Glomerular endothelial cell (primary cell): ENCODE results near the gene ACSF2. TPM values are rescaled to one million over a fixed set of nuclear protein-coding genes. Genes with fewer than 3 reads are reported as not detected.
"Not testable (repeated sequence)": the region's sequence is repeated elsewhere in the genome, so short reads cannot be mapped to it uniquely, and the experiment has no call there.

ENCODE experiments used
- DNase-seq: peaks from one replicate; pipeline ENCODE4 v3.0.0-alpha.2; 2011; ENCODE audit warnings: low read depth, low spot score; ENCODE audit errors: extremely low read depth
- total RNA-seq: library from RNA; depleted of rRNA; stranded (reverse); fragments of >200 nt; gene quantifications from 2 replicates; pipeline ENCODE4 v1.2.3, GENCODE V29; 2015

The ACSF2 gene
- total RNA-seq: 32.6 and 37.2 TPM in 2 replicates

GRCh38 chr17:50425682-50426471 is at the start of gene ACSF2:
Gene ACSF2 (plus strand): TSS chr17:50426218. CDS start chr17:50426262, 44 bp downstream.
- DNase-seq: no peak

DNA sequence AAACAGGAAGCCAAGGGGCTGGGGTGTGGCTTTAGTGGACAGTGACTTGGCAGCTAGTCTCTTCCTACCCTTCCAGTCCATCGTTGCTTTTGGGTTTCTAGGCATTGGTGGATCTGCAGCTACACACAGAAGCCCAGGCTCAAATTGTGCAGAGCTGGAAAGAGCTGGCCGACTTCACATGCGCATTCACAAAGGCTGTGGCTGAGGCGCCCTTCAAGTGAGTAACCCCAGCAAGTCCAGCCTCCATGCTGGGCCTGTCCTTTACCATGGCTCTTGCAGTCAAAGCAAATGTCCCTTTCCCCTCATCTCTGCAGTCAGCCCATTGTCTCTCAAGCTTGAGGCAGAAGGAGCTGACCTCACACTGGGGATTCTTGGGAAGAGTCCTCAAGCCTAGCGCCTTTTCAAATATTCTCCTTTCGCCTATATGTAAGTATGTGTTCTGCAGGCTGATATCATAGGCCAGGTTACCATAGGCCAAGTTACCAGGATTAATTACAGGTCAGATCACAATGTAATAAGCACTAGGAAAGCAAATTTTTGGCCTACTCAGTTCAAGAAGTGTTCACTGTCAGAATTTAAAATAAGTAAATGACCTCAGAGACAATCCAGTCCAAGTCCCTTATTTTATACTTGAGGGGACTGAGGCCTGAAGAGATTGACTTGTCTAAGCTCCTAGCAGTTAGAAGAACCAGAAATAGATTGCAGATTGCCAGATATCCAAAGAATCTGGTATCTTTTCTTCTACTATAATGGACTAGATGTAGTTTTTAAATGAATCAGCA is 46.5 kb upstream of the ACSF2 start:
- no peak for DNase-seq

GRCh38 chr17:50380369-50381259 is 45.4 kb upstream of the ACSF2 start:
- DNase-seq: no peak

DNA sequence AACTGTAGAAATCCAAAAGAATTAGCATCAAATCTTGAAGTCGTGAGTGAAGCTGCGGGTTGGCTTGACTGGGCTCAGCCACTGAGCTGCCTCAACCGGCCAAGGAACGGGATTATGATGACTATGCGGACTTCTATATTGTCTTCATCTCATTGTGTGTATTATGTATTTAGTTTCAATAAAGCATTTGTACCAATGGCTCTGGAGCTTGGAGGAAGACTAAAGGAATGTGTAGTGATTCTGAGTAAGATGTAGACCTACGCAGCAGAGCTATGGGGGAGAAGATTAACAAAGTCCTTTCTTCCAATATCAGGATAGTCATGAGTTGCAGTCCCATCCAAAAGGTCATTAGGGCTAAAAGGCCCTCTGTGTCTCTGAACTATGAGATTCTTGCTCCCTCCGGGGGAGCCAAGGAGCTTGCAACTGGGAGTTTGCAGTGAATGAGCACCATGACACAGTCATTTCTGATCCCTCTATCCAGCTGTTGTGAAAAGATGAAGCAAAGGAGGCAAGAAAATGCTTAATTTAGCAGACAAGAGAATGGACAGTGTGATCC is 44.7 kb upstream of the ACSF2 start:
- no peak for DNase-seq

DNA sequence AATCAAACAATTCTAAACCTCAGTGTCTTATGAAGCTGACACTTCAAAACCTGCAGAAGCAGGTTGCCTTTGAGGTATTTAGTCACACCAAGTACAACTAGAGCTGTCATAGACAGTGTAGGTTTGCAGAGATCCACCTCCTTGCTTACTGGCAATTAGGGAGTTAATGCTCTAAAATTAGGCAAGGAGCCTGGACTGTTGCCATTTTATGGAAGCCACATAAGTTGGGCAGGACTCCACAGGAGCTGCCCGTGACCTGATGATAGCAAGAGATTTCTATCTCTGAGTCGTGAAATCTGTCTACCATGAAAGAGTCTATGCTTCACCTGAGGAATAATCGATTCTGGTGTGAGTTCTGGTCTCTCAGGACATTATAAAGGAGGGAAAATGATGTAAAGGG is 44.1 kb upstream of the ACSF2 start:
- no peak for DNase-seq

DNA sequence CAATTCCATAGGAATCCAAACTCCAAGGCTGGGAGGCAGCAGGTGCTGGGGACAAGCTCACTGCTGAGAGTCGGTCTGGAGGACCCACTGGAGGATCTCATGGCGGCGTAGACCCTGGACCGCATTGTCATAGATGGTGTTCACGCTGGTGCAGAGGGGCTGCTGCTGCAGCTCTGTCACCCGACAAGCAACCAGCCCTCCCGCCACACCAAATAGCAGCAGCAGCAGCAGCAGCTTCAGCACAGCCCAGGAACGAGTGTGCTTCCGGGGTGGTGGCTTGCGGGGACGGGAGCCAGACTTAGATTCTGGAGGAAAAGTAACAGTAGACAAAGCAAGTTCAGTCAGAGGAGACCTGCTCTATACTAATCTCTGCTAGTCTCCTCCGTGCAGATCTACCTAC is 43.1 kb upstream of the ACSF2 start:
- no peak for DNase-seq

DNA sequence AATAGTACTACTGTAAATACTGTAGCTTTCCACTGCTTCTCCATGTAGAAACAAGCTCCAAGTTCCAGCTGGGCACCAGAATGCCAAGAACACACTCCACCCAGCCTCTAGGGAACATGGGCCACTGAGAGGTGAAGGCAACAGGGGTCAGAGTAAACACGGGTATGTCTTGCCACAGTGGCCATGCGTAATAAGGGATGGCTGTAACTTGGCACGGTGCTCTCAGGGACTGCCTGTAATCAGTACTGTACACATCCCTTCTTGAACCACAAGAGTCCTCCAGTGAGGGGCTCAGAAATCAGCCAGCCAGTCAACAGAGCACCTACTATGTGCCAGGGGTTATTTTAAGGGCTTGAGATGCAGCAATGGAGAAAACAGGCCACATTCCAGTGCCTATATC is 39.5 kb upstream of the ACSF2 start:
- no peak for DNase-seq

DNA sequence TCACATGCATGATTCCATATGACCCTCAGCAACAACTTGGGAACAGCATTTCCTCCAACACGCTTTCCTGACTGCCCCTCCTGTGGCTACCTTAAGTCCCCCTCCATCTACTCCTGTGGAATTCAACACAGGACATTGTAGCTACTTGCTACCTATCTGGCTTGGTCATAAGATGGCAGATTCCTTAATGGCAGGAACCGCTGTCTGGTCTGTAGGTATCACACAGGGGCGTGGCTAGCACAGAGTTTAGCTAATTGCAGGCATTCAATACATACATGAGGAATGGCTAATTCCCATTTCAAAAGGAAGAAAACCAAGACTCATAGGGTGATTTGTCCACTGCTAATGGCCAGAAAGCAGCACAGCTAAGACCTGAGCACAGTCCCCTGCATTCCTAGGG is 37.3 kb upstream of the ACSF2 start:
- DNase-seq: no peak

- DNase-seq: no peak
Measured at GRCh38 chr17:50389534-50389933, 36.5 kb upstream of the ACSF2 start.

GRCh38 chr17:50392621-50393020 is 33.4 kb upstream of the ACSF2 start:
- no peak for DNase-seq

DNA sequence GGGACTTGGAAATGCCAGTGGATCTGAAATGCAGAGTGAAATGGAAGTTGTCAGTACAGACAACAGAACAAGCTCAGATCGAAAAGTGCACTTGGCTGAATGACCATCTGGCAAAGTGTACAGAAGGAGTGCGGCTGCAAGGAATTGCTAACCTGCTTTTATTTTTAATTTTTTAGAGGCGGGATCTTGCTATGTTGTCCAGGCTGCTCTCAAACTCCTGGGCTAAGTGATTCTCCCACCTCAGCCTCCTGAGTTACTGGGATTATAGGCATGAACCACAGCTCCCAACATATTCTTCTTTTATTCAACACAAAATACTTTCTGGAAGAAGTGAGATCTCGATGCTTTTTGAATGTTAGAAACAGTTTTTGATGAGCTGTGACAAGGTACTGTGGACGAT is 32.3 kb upstream of the ACSF2 start:
- no peak for DNase-seq

- no peak for DNase-seq
Measured at GRCh38 chr17:50394711-50395110, 31.3 kb upstream of the ACSF2 start.

DNA sequence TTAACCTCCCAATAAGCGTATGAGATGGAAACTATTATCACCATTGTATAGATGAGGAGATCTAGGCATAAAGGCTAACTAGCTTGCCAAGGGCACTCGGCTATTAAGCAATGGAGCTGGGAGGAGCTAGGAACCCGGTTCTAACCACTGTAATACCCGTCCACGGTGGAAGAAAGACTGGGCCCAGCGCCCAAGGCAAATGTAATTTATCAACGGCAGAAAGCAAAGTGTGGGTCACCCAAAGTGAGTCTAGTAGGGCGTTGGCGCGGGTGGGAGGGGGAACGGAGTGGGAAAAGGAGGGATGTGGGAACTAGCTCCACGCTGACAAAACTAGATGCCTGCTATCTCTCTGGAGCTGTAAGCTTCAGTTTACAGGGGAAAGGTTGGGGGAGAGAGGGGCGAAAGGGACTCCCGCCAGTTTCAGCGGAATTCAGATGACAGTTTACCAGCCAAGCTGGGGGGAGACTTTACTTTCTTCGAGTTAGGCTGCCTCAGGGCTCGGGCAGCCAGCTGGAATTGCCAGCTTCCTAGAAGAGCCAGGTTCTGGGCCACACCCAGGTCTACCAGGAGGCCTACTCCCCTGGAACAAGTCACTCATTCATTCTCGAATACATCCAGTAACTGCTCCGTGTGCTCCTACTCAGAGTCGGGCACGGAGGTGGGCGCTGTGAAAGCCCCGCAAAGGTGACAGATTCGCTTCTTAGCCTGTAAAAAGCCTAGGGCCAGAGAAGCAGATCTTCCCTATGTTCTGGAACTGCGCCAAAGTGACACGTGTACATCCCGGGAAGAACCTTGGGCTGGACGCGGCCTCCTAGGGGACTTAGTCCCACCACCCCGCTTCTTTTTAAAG is 29.5 kb upstream of the ACSF2 start:
- DNase-seq: no peak

DNA sequence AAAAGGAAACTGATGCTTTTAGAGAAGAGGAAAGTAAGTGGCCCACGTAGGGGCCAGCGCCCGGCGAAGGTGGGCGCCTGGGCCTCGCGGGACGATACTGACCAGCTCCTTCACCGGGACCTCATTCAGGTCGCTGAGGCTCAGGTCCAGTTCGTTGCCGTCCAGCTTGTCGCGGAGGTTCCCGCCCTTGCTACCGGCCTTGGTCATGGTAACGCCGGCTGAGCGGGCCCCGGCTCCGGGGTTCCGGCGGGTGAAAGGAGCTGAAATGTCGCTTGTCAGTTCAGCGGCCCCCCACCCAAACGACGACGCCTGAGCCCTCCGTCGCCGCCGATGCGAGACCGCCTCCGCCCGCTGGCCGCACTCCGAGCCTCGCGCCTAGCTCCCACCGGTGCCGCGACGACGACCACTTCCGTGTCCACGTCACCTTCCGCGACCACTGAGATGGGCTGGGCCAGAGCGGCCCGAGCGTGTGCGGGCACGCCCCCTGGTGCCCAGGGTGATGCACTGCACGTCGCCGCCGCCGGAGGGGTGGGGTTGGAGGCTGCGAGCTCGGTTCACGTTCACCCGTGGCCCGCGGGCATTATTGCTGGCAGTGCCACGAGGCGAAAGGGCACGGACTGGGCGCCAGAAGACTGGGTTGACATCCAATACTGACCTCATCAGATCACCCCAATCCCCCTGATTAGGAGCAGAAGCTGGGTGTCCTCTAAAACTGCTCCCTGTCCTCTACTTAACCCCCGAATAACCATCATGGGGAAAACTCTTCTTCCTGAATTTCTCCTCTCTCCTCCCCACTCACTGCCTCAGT is 28.7 kb upstream of the ACSF2 start, which contains the start of gene LRRC59:
TSS of gene LRRC59 (minus strand) at position 413 of the 808 bp plus-strand sequence. CDS start at position 207, 206 bp downstream.
- no peak for DNase-seq

- DNase-seq: no peak
Measured at GRCh38 chr17:50397919-50398285, 28.1 kb upstream of the ACSF2 start.

DNA sequence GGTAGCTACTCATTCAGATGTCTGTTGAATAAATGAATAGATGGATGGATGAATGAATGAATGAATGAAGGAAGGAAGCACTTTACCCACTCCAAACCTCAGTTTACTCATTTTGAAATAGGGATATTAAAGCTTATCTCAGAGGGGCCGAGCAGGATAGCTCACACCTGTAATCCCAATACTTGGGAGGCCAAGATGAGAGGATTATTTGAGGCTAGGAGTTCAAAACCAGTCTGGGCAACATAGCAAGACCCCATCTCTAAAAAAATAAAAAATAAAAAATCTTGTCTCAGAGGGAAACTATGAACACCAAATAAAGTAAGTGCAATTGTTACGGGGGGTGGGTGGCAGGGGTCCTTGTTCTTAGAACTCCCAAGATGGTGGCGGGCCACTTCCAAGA is 27.3 kb upstream of the ACSF2 start:
- not testable (repeated sequence) for DNase-seq

DNA sequence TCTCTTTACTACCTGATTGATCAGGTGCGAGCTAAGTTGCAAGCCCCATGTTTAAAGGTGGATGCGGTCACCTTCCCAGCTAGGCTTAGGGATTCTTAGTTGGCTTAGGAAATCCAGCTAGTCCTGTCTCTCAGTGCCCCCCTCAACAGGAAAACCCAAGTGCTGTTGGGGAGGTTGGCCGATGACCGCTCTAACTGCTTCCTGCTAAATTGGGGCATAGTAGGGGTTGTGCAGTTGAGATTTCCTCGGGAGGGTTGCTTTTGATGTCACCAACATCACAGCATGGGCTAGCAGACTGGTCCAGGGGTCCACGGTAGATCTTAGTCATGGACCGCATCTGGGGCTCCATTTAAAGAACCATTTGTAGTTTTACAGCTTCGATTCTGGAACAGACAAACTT is 26.4 kb upstream of the ACSF2 start:
- not testable (repeated sequence) for DNase-seq

GRCh38 chr17:50405351-50405750 is 20.7 kb upstream of the ACSF2 start:
- DNase-seq: not testable (repeated sequence)

GRCh38 chr17:50406578-50406977 is 19.4 kb upstream of the ACSF2 start:
- no peak for DNase-seq
